Measurements from ENCODE around the gene SAPCD1.

The SAPCD1 gene

DNA sequence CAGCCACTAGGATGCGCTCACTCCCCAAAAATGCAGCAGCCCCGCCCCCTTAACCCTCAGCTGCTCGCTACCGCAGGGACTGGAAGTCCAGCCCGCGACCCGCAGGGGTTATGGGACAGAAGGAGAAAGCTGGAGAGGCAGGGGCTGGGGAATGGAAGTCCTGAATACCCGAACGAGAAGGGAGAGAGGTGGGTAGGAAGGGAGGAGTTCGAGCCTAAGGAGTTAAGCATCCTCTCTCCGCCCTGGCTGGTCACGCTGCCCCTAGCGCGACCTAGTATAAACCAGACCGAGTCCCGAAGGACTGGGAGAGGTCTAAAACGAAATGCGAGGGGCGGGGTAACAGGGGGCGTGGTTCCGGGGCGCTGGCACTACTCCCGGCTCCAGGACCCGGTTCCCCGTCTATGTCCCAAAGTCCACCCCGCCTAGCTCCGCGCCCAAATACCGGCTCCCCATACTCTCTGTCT is 32.9 kb upstream of the SAPCD1 start:
- peak; percentile 89 for DNase-seq (ENCODE audit: low spot score)
- no peak for FAIRE-seq

DNA sequence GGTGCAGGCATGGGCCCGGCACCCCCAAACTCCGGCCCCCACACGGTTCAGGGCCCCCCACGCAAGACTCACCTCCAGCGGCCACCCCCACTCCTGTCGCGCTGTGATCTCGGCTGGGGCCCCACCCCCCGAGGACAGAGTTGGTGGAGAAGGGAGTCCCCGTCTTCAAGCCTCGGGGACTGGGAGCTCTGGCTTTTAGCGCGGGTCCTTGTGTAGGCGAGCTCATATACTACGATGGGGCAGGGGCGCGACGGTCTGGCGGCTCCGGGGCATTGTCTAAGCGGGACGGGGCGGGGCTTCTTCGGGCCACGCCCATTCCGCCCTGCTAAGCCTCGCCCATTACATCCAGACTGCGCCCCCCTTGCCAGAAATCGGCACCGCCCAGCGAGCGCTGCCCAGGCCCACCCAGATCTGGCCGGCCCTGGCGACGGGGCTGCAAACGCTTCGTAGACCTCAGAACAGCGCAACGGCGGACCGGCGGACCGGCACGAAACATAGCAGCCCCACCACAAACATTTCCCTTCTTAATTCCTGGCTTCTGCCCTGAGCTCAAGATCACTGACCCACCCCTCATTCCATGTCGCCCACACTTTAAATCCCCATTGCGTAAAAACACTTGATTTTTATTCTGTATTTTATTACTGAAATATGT is 32.4 kb upstream of the SAPCD1 start:
- FAIRE-seq (no peak), DNase-seq (ENCODE audit: low spot score) (peak; percentile 91)

DNA sequence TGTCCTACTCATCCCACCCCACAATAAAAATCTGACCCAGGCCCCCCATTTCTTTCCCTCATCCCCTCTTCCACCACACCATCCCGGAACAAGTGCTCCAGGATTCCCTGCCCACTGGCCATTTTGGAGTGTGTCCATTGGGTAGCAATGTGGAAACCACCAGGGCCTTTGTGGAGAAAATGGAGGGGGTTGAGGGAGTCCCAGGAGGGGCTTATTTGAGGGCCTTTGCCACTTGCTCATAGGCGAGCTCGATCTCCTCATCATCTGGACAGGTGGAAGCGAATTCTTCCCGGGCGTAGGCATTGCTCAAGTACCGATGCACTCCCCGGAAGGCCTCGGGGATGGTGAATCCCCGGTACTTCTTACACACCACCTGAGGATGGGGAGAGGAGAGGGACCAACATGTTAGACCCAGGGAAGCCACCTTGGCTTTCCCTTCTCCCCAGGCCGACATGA is 31.8 kb upstream of the SAPCD1 start:
- no peak for FAIRE-seq
- no peak for DNase-seq (ENCODE audit: low spot score)

DNA sequence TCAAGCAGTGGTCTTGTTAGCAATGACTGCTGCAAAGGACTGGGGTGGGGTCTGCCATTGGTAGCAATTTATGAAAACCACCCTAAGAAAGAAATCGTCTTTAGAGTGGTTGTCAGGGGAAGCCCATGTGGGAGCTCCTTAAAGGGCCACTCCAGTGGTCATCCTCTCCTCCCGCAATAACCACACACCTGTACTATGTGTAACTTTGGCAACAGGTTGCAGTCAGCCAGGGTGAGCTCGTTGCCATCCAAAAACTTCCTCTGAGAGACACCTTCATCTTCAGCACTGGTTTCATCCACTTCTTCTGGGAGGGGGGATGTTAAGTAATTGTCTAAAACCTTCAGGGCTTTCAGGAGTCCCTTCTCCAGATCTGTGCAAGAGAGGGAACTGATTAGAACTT is 30.4 kb upstream of the SAPCD1 start:
- DNase-seq (ENCODE audit: low spot score) (no peak), FAIRE-seq (no peak)

DNA sequence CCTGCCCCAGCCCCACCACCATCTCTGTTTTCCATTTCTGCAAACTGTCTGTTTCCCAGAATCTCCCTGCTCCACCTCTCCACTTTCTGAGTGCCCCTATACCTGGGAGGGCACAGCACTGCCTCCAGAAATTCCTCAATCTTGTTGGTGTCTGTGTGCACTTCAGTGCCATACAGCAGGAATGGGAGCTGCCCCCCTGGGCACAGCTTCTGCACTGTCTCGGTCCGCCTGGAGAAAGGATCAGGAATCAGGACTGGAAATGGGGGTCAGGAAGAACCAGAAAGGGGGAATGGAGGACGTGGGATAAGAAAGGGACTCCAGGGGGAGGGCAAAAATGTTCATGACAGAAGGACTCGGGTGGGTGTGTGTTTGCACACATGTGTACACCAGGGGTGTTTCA is 28.7 kb upstream of the SAPCD1 start:
- DNase-seq (ENCODE audit: low spot score) (no peak), FAIRE-seq (no peak)

DNA sequence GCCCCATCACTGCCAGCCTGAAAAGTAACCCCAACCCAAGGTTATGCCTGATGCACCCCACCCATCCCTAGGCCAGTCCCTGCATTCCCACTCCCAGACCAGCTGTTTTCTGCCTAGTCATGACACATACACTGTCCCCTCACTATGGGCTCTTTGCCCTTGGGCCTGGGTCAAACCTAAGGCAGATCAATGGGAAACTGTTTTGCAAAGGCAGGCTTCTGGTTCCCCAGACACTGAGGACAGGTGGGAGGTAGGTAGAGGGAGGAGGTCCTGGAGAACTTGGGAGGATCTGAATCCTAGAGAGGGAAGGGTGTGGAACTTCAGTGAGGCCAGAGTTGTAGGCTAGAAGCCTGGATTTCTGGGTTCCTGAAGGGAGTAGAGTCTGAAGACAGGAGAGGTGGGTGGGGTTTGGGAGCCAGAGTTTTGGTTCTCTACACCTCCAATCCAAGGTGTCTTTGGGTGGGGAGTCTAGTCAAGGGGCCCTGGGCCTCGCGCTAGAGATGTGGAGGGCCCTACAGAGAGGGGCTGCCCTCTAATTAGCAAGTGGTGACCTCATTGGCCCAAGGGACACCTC is 28.1 kb upstream of the SAPCD1 start:
- FAIRE-seq (no peak), DNase-seq (ENCODE audit: low spot score) (no peak)

DNA sequence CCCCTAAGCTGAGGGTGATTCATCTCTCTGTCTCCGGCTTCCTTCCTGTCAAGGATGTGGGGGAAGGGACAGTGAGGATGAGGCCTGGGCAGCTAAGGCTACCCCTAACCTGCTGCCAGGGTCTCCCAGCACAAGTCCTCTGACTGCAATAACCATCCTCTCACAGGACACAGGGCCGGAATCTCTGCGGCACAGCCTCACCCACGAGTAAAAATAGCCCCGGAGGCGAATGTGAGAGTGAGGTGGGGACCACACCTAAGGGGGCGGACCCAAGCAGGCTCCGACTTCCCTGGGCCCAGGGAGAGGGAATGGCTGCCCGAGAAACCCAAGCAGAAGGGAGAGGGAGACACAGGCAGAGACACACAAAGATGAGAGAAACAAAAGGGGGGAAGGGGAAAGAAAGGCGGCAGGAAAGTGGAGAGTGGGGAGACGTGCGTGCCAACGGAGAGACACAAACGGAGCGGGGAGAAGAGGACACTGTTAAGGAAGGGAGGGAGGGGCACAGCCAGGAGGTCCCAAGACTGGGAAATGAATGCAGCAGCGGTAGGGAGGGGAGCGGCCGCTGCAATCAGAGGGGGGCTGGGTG is 27.5 kb upstream of the SAPCD1 start:
- no peak for FAIRE-seq
- peak; percentile 82 for DNase-seq (ENCODE audit: low spot score)

DNA sequence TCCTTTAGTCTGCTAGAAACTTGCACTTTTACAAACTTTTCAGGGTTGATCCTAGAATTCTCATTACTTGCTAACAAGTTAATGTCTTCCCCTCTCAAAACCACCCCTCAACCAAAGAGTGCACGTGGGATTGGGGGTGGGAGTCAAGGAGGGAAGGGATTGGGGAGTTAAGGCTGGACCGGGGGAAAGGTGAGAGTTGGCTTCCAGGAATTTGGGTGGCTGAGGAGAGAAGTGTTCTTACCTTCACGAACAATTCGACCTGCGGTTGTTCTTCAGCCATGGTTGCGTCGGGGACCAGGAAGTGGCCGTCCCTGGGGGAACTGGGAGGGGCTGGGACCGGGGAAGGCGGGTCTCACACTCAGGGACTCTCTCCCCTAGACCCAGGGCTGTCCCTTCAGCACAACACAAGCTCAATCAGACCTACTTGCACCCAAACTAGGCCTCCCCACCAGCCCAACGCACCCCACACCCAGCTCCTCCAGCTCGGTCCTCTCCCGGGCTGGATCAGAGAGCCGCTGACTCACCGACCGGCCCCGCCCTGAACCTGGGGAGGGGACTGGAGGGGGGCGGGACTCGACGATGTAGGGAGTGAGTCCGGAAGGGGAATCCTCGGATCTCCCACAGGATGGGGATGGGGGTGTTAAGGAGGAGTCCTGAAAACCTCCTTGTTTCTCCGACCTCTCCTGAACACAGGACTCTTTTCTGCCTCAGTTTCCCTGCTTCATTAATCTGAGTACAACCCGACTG is 26.3 kb upstream of the SAPCD1 start, which contains the start of gene CLIC1:
CLIC1 (minus strand) TSS at position 510 of the 747 bp plus-strand sequence; CDS start at position 280, 230 bp downstream.
- DNase-seq (ENCODE audit: low spot score) (peak; percentile 90), FAIRE-seq (no peak)

DNA sequence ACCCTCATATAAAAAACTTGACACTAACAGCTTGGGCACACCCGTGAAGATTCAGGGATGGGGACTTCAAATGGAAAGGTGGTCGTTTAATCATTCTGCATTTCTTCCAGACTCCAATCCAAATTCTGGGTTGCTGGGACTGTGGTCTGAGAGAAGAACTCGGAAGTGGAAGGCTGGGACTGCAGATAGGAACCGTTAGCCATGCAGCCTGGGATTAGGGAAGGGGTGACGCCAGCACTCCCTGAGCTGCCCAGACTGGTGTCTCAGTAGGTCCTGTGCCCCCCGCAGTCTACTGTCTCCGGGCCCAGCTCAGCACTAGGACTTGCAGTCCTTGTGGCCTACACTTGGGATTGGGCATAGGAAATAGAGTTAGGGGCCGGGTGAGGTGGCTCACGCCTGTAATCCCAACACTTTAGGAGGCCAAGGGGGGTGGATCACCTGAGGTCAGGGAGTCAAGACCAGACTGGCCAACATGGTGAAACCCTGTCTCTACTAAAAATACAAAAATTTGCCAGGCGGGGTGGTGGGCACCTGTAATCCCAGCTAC is 25.6 kb upstream of the SAPCD1 start:
- FAIRE-seq (no peak), DNase-seq (ENCODE audit: low spot score) (no peak)

DNA sequence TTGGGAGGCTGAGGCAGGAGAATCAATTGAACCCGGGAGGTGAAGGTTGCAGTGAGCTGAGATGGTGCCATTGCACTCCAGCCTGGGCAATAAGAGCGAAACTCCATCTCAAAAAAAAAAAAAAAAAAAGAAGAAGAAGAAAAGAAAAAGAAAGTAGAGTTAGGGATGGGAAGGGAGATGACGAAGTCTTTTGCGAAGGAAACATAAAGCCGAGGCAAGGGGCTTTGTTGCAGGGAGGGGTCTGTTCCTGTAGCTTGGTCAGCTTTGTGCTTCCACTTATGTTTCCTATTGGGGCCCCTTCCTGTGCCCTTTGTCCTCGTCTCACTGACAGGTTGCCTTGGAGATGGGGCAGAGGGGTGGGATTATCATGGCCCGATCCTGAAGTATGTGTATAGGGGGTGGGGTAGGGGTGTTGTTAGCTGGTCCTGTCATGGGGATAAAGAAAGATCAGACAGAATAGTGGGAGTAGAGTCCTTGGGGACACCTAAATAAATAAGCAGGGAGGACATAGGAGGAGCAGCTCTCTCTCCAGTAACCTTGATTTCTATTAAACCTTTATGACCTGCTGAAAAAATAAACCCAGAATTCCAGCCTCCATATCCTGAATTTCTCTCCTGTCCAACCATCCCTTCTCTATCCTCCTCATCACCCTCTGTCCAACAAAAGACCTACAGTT is 25.0 kb upstream of the SAPCD1 start:
- FAIRE-seq (no peak), DNase-seq (ENCODE audit: low spot score) (no peak)

DNA sequence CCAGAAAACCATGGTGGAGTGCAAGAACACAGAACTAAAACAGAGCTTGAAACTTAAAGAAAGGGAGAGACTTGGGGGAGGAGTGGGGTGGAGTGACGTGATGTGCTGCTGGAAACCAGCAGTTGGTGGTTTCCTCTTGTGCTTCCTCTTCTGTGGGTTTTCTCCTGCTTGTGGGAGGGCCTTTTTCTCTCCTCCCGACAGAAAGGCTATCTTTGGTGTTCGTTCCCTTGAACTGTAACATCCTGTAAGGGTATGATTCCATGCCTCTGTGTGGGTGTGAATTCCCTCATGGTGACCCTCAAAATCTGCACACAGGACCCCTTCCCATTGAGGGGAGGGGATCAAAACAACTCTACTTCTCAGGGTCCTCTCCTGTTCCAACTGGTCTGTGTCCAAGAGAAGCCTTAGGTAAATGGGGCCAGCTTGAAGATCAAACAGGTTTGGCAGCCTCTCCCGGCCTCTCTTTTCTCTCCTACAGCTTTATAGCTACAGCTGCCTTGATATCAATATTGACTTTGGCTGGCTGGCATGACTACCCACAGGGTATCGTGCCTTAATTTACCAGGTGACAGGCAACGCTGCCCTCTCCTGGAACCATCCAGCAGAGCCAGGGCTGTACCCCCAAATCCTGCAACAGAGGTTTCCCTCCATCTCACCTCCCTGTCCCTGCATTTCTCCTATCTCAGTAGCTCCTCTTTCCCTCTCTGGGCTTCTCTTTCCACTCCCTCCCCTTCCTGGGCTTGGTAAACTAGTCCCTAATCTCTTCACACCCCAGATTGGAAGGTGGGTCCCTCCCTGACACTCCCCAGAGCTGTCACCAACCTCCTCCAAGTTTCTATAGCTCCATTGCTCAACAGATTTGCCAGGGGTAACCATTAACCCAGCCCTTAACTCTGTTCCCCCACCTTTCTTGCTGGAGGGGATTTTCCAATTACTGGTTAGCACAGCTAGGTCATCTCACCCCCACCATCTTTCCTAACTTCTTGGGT is 24.2 kb upstream of the SAPCD1 start:
- FAIRE-seq (no peak), DNase-seq (ENCODE audit: low spot score) (peak; percentile 27)

DNA sequence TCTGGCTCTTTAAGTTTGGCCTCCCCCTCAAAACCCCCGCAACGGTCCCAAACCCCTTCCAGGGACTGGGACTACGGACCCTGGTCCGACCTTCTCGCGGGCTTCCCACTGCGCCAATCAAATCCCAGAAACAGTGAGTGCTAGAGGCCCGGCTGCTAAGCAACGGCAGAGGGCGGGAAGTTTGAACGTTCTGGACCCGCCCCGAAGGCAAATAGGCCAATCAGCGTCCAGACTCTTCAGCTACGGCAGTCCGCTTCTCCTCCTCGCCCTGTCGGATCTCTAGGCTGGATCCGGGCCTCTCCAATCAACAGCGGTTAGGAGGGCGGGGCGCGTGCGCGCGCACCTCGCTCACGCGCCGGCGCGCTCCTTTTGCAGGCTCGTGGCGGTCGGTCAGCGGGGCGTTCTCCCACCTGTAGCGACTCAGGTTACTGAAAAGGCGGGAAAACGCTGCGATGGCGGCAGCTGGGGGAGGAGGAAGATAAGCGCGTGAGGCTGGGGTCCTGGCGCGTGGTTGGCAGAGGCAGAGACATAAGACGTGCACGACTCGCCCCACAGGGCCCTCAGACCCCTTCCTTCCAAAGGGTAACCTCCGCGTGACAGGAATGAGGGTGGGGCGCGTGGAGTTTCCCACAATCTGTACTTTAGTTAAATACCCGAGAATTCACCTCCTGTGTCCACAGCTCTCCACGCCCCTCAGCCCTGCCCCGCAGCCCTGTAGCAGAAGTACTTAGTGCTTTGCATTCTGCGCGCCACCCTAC is 22.6 kb upstream of the SAPCD1 start, which contains the start of gene MSH5:
MSH5 (plus strand) TSS at position 367 of the 758 bp plus-strand sequence. CDS start 462 bp downstream, outside the sequence.
- FAIRE-seq (no peak), DNase-seq (ENCODE audit: low spot score) (peak; percentile 98)

DNA sequence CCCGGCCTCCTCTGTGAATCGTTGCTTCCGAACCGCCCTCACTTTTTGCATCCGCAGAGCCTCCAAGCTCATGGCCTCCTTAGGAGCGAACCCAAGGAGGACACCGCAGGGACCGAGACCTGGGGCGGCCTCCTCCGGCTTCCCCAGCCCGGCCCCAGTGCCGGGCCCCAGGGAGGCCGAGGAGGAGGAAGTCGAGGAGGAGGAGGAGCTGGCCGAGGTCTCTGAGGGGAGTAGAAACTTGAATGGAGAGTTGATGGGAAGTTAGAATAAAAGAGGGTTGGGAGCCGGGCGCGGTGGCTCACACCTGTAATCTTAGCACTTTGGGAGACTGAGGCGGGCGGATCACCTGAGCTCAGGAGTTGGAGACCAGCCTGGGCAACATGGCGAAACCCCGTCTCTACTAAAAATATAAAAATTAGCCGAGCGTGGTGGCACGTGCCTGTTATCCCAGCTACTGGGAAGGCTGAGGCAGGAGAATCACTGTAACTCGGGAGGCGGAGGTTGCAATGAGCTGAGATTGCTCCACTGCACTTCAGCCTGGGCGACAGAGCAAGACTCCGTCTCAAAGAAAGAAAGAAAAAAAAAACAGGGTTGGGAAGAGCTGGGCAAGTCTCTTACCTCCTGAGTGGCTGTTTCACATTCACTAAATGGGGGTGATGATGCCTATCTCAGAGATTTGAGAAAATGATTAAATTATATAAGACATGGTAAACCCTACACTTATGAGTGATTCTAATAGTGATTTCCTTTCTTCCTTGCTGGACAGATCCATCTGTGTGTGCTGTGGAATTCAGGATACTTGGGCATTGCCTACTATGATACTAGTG is 21.8 kb upstream of the SAPCD1 start:
- no peak for FAIRE-seq
- peak; percentile 27 for DNase-seq (ENCODE audit: low spot score)

DNA sequence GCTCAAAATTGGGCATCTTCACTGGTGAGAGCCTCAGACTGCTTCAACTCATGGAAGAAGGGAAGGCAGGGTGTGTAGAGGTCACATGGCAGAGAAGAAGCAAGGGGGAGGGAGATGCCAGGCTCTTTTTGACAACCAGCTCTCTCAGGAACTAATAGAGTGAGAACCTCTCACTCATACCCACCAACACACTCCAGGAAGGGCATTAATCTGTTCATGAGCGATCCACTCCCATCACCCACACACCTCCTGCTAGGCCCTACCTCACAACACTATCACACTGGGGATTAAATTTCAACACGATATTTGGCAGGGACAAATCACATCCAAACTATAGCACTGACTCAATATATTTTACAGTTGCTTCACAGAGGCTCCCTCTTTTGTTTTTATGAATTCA is 20.6 kb upstream of the SAPCD1 start:
- no peak for DNase-seq (ENCODE audit: low spot score)
- FAIRE-seq, result no peak

DNA sequence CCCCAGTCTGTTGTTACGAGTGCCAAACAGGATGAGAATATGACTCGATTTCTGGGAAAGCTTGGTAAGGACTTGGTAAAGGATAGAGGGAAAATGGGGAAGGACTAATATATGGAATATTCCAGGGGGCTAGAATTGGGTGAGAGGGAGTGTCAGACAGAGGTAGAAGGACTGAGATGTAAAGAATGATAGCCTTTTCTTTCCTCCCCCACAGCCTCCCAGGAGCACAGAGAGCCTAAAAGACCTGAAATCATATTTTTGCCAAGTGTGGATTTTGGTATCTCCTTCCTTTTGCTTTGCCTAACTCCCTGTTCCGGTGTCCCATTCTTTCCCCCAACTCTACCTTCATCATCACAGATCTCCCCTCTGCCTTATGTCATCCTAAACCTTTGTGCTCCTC is 19.6 kb upstream of the SAPCD1 start:
- no peak for DNase-seq (ENCODE audit: low spot score)
- no peak for FAIRE-seq

DNA sequence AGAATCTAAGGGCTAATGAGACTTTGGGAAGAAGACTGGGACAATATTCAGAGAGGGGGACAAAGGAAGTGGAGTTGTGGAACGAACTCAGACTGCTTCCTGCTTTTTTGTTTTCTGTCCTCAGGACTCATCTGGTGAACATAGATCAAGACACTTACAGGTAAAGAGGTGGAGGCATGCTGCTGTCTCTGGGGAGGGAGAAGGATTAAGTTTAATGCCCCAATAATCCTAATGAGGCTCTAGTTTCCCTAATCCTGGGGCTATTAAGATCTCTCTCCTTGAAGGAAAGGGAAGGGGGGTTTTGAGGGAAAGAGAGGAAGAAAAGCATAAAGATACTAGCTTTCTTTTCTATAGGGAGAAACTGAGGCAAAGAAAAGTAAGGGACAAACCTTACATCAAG is 18.0 kb upstream of the SAPCD1 start:
- DNase-seq (ENCODE audit: low spot score) (no peak), FAIRE-seq (no peak)

DNA sequence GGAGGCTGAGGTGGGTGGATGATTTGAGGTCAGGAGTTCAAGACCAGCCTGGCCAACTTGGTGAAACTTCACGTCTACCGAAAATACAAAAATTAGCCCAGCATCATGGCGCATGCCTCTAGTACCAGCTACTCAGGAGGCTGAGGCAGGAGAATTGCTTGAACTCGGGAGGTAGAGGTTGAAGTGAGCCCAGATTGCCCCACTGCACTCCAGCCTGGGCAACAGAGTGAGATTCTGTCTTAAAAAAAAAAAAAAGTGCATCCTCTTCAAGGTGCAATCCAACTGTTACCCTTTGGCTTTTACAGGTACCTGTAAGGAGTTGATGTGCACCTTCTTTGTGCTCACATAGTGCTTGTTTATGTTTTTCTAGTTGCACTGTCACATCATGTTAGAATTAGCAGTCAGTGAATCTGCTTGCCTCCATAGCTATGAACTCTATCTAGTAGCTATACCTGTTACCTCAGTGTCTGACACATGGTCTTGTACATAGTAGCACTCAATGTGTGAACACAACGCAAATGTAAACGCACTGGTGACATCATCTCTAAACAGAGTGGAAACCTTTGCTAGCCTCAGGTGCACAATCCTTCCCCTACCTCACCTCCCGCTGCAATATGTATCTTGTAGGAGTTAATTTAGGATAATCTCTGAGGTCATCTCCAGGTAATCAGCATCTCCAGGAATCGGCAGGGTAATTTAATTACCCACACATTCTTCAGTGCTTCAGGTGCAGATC is 13.0 kb upstream of the SAPCD1 start:
- FAIRE-seq, result no peak

More for the DNA sequence above, 13.0 kb upstream of the SAPCD1 start:
- no peak for DNase-seq (ENCODE audit: low spot score)

Data from urothelium cell line (cell line).